Vagina (tissue), 2 donors: Measurements from ENCODE around the gene CFAP141.

Experiments
- CTCF ChIP-seq, 3 experiments: fragments of 450-650 bp in 2 of 3; fragments of 200-600 bp in 1 of 3; sonication (generic) in 1 of 3; IDR thresholded peaks; one replicate each; pipeline ENCODE4 v1.5.1; 2017 to 2019; ENCODE audit warnings: antibody characterized with exemption in 3 of 3, mild to moderate bottlenecking in 2 of 3, moderate library complexity in 2 of 3
- POLR2A ChIP-seq, 2 donors: fragments of 450-650 bp; IDR thresholded peaks; one replicate each; pipeline ENCODE4 v1.6.1; 2017; ENCODE audit warnings: antibody characterized with exemption in 2 of 2, mild to moderate bottlenecking in 2 of 2, moderate library complexity in 2 of 2

- TF ChIP-seq CTCF (IDR thresholded peaks at IDR 0.05), result no peak
- no peak for TF ChIP-seq POLR2A (IDR thresholded peaks at IDR 0.05)
Observed at GRCh38 chr1:154190550-154190949, 15.6 kb downstream of the CFAP141 start.
